ENCODE data around the gene MARS1. TPM values are rescaled to one million over a fixed set of nuclear protein-coding genes. Genes with fewer than 3 reads are reported as not detected.

The MARS1 gene
- total RNA-seq, 1 experiment from 2014 or later = 209 TPM

DNA sequence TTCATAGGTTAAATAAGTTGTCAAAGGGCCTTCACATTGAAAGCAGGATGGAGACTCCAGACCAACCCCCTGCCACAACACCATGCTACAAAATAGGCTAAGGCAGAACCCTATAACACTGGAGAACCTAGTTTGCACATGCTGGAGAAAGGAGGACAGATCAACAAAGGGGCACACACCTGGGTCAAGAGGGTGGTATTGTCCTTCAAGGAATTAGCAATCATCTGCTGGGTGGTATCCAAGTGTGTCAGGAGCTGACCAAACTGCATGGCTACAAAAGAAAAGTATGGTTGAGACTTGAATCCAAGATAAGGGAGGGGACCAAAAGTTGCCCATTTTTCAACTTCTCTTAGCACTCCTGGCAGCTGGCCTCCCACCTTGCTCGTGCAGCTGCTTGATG is 44.0 kb downstream of the MARS1 start:
- no TSS peak for BruUV-seq (replicated peaks)
- POLR2A ChIA-PET (ENCODE audit: unreplicated experiment) = interaction anchor here (0.6 kb wide), 1 partner anchor 14 kb away, joined by 5 read pairs; no protein-coding TSS in a partner anchor
- TF ChIP-seq, protein P1, sequence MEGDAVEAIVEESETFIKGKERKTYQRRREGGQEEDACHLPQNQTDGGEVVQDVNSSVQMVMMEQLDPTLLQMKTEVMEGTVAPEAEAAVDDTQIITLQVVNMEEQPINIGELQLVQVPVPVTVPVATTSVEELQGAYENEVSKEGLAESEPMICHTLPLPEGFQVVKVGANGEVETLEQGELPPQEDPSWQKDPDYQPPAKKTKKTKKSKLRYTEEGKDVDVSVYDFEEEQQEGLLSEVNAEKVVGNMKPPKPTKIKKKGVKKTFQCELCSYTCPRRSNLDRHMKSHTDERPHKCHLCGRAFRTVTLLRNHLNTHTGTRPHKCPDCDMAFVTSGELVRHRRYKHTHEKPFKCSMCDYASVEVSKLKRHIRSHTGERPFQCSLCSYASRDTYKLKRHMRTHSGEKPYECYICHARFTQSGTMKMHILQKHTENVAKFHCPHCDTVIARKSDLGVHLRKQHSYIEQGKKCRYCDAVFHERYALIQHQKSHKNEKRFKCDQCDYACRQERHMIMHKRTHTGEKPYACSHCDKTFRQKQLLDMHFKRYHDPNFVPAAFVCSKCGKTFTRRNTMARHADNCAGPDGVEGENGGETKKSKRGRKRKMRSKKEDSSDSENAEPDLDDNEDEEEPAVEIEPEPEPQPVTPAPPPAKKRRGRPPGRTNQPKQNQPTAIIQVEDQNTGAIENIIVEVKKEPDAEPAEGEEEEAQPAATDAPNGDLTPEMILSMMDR (conservative IDR thresholded peaks at IDR 0.05; ENCODE audit: low read depth, low read length) = no peak
- TF ChIP-seq EZH2phosphoT487 (IDR thresholded peaks at IDR 0.05; ENCODE audit: borderline replicate concordance, low read length) = no peak
- no peak for TF ChIP-seq EZH2 (IDR thresholded peaks at IDR 0.05; ENCODE audit: low read length, unreplicated experiment)
- H3K4me1 ChIP-seq (ENCODE audit: insufficient read depth, low read length) = no peaks in the 10 kb centered on the region
- H3K27me3 ChIP-seq (ENCODE audit: low read length) = no peaks in the 10 kb centered on the region
- intact Hi-C loops (cut with micrococcal nuclease) = no loop called here
- ATAC-seq (no peak), DNase-seq (no peak)
- no peak overlapping the region for H3K9ac ChIP-seq (ENCODE audit: low read length)
- no peaks in the 10 kb centered on the region for H3K79me2 ChIP-seq (ENCODE audit: low read length)
- no peak overlapping the region for H3K27ac ChIP-seq (ENCODE audit: low read length)
- peaks cover 54% of the 10 kb centered on the region for H3K36me3 ChIP-seq (ENCODE audit: low read depth, low read length)
- no peak overlapping the region for H3K4me3 ChIP-seq (ENCODE audit: low read length)
- H3K4me2 ChIP-seq (ENCODE audit: low read length) = no peak overlapping the region
- H4K20me1 ChIP-seq (ENCODE audit: low read length) = no peaks in the 10 kb centered on the region
- CTCF ChIA-PET = no interaction called here
- no peaks in the 10 kb centered on the region for H3K9me2 ChIP-seq (replicated peaks; ENCODE audit: low read length)
- H3F3A ChIP-seq (ENCODE audit: low read length, unreplicated experiment) = no peaks in the 10 kb centered on the region
- H2AFZ ChIP-seq (ENCODE audit: low read length) = no peak overlapping the region
- H3K9me3 ChIP-seq (ENCODE audit: low read length) = no peaks in the 10 kb centered on the region

DNA sequence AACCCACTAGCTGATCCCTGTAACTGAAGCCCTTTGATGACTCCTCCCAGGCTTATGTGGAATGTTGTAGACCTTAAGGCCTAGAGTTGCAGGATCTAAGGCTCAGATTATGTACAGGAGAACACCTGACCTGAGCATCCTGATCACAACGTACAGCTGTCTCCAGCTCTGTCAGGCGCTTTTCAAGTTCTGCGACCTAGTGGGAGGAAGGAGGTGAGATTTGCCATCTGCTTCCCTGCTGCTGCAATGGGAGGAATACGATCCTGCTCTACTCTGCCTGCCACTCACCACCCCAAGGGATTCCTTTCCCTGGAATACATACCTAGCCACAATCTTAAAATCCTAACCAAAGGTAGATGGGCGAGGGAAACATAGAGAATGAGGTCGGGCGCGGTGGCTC is 45.2 kb downstream of the MARS1 start:
- no peaks in the 10 kb centered on the region for H3K4me1 ChIP-seq (ENCODE audit: insufficient read depth, low read length)

DNA sequence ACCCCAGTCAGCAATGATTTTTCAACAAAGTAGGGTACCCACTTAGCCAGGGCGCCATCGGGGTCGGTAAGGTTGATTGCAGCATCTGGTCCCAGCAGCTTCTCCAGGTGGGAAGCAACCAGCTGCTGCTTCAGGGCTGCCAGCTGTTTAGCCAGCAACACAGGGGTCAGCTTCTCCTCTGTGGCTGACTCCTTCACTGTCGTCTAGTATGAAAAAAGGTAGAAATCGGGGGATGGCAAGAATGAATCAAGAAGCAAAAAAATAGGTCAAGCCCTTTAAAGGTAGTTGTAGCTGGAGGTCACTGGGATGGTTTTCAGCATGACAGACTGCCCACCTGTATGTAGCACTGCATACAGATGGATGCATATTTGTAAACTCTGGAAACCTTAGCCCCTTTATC is 46.4 kb downstream of the MARS1 start:
- Histone ChIP-seq H3K36me3 (ENCODE audit: low read depth, low read length) (peaks cover 42% of the 10 kb centered on the region; the same call in 1 of the 2 replicates), H3K4me1 (ENCODE audit: insufficient read depth, low read length) (no peaks in the 10 kb centered on the region), H3K9me3 (ENCODE audit: low read length) (no peaks in the 10 kb centered on the region), H3K9me2 (replicated peaks; ENCODE audit: low read length) (no peaks in the 10 kb centered on the region), H3K4me2 (ENCODE audit: low read length) (no peak overlapping the region), H2AFZ (ENCODE audit: low read length) (no peak overlapping the region), H3K79me2 (ENCODE audit: low read length) (no peaks in the 10 kb centered on the region), H4K20me1 (ENCODE audit: low read length) (no peaks in the 10 kb centered on the region), H3K27ac (ENCODE audit: low read length) (no peak overlapping the region), H3K4me3 (ENCODE audit: low read length) (no peak overlapping the region), H3K27me3 (ENCODE audit: low read length) (no peaks in the 10 kb centered on the region), H3K9ac (ENCODE audit: low read length) (no peak overlapping the region), H3F3A (ENCODE audit: low read length, unreplicated experiment) (no peaks in the 10 kb centered on the region)
- no peak for DNase-seq
- POLR2A ChIA-PET (ENCODE audit: unreplicated experiment) = interaction anchor here (0.6 kb wide), 1 partner anchor 34 kb away, joined by 3 read pairs; no protein-coding TSS in a partner anchor
- TF ChIP-seq EZH2 (IDR thresholded peaks at IDR 0.05; ENCODE audit: low read length, unreplicated experiment) (no peak), EZH2phosphoT487 (IDR thresholded peaks at IDR 0.05; ENCODE audit: borderline replicate concordance, low read length) (no peak)
- TF ChIP-seq, protein P1 (conservative IDR thresholded peaks at IDR 0.05; ENCODE audit: low read depth, low read length) = no peak
- intact Hi-C loops (cut with micrococcal nuclease) = no loop called here
- CTCF ChIA-PET = no interaction called here
- ATAC-seq = no peak
- BruUV-seq (replicated peaks) = no TSS peak

More for the DNA sequence above, 45.2 kb downstream of the MARS1 start:
- CTCF ChIA-PET = no interaction called here
- no TSS peak for BruUV-seq (replicated peaks)
- Histone ChIP-seq H3K9me3 (ENCODE audit: low read length) (no peaks in the 10 kb centered on the region), H4K20me1 (ENCODE audit: low read length) (no peaks in the 10 kb centered on the region), H3K27me3 (ENCODE audit: low read length) (no peaks in the 10 kb centered on the region), H3K9ac (ENCODE audit: low read length) (no peak overlapping the region), H3F3A (ENCODE audit: low read length, unreplicated experiment) (no peaks in the 10 kb centered on the region), H3K9me2 (replicated peaks; ENCODE audit: low read length) (no peaks in the 10 kb centered on the region), H3K36me3 (ENCODE audit: low read depth, low read length) (peaks cover 42% of the 10 kb centered on the region; the same call in 1 of the 2 replicates), H3K27ac (ENCODE audit: low read length) (no peak overlapping the region), H3K4me3 (ENCODE audit: low read length) (no peak overlapping the region), H3K4me2 (ENCODE audit: low read length) (no peak overlapping the region), H2AFZ (ENCODE audit: low read length) (no peak overlapping the region), H3K79me2 (ENCODE audit: low read length) (no peaks in the 10 kb centered on the region)
- intact Hi-C loops (cut with micrococcal nuclease) = no loop called here
- TF ChIP-seq, protein P1 (conservative IDR thresholded peaks at IDR 0.05; ENCODE audit: low read depth, low read length) = no peak
- TF ChIP-seq EZH2 (IDR thresholded peaks at IDR 0.05; ENCODE audit: low read length, unreplicated experiment) = no peak
- no peak for TF ChIP-seq EZH2phosphoT487 (IDR thresholded peaks at IDR 0.05; ENCODE audit: borderline replicate concordance, low read length)
- POLR2A ChIA-PET (ENCODE audit: unreplicated experiment) = no interaction called here
- ATAC-seq = no peak
- no peak for DNase-seq
